ENCODE measurements around the gene TMEM132D.
A peak's percentile ranks its signal among the peaks of the same experiment; 100 is the strongest.

The TMEM132D gene

DNA sequence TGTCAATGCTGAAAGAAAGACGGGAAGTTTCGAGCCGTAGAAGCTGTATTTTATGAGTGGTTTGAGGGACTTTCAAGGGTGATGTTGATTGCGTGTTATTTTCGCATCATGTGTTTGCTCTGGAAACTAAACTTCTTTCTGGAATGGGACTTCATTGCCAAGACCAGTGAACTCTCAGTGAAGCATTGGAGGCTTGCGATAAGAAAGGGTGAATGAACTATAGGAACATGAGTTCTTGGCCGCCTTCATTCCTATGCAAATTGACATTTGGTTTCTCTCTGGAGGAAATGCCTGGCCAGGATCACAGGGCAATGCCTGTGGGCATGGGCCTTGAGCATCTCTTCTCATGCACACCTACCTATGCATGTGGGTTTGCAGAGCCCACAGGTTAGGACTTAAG is 677.8 kb downstream of the TMEM132D start:
- TF ChIP-seq, protein P1, sequence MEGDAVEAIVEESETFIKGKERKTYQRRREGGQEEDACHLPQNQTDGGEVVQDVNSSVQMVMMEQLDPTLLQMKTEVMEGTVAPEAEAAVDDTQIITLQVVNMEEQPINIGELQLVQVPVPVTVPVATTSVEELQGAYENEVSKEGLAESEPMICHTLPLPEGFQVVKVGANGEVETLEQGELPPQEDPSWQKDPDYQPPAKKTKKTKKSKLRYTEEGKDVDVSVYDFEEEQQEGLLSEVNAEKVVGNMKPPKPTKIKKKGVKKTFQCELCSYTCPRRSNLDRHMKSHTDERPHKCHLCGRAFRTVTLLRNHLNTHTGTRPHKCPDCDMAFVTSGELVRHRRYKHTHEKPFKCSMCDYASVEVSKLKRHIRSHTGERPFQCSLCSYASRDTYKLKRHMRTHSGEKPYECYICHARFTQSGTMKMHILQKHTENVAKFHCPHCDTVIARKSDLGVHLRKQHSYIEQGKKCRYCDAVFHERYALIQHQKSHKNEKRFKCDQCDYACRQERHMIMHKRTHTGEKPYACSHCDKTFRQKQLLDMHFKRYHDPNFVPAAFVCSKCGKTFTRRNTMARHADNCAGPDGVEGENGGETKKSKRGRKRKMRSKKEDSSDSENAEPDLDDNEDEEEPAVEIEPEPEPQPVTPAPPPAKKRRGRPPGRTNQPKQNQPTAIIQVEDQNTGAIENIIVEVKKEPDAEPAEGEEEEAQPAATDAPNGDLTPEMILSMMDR (conservative IDR thresholded peaks at IDR 0.05; ENCODE audit: low read depth, low read length) = no peak
- H3K4me3 ChIP-seq (ENCODE audit: low read length) = no peak overlapping the region
- DNase-seq (ENCODE audit: low read depth) = no peak

GRCh38 chr12:129215556-129215955 is 688.3 kb downstream of the TMEM132D start:
- TF ChIP-seq, protein P1 (conservative IDR thresholded peaks at IDR 0.05; ENCODE audit: low read depth, low read length) = no peak
- no peak for DNase-seq (ENCODE audit: low read depth)
- no peak overlapping the region for H3K4me3 ChIP-seq (ENCODE audit: low read length)

- H3K4me3 ChIP-seq (ENCODE audit: low read length) = no peak overlapping the region
- TF ChIP-seq, protein P1 (conservative IDR thresholded peaks at IDR 0.05; ENCODE audit: low read depth, low read length) = no peak
- no peak for DNase-seq (ENCODE audit: low read depth)
Measured at GRCh38 chr12:129213551-129213950, 690.3 kb downstream of the TMEM132D start.

DNA sequence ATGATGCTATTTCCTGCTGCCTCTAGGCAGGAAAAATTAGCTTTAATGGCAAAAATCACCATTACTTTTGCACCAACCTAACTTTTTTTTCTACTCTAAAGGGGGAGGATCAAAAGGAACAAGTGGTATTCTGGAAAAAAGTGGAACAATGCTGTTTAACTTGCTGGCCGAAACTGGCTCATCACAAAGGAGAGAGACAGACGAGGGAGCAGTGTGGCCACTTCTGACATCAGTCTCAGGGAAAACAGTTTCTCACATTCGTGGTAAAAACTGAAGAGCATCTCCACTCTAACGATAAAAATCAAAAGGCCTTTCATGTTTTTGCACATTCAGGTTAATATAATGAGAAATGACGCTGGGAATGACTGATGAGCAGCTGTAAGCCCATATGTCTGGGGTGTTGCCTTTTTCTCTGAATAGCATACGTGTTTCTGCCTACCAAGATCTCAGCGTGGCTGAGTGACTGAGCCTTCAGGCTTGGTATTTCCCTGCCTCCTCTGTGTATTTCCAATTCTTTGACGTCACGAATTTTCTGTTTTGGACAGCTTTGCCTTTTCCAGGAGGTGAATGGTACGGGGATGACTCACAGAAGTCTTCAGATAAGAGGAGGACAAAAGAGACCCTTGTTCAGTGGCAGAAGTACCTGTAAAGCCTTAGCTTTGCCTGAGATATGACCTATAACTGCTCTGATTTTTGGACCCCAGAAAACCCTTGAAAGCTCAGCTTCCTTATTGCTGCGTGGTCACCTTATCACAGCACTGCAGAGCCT is 691.8 kb downstream of the TMEM132D start:
- no peak overlapping the region for H3K4me3 ChIP-seq (ENCODE audit: low read length)
- TF ChIP-seq, protein P1 (conservative IDR thresholded peaks at IDR 0.05; ENCODE audit: low read depth, low read length) = no peak
- DNase-seq (ENCODE audit: low read depth) = peak; percentile 38

- no peak for DNase-seq (ENCODE audit: low read depth)
- no peak overlapping the region for H3K4me3 ChIP-seq (ENCODE audit: low read length)
- TF ChIP-seq, protein P1 (conservative IDR thresholded peaks at IDR 0.05; ENCODE audit: low read depth, low read length) = no peak
Measured at GRCh38 chr12:129208566-129208965, 695.3 kb downstream of the TMEM132D start.

- TF ChIP-seq, protein P1 (conservative IDR thresholded peaks at IDR 0.05; ENCODE audit: low read depth, low read length) = no peak
- no peak for DNase-seq (ENCODE audit: low read depth)
Measured at GRCh38 chr12:129207084-129207483, 696.7 kb downstream of the TMEM132D start.

GRCh38 chr12:129203456-129203855 is 700.4 kb downstream of the TMEM132D start:
- no peak overlapping the region for H3K4me3 ChIP-seq (ENCODE audit: low read length)
- no peak for DNase-seq (ENCODE audit: low read depth)
- TF ChIP-seq, protein P1 (conservative IDR thresholded peaks at IDR 0.05; ENCODE audit: low read depth, low read length) = no peak

More at GRCh38 chr12:129207084-129207483, 696.7 kb downstream of the TMEM132D start:
- no peak overlapping the region for H3K4me3 ChIP-seq (ENCODE audit: low read length)

All from retinal pigment epithelial cell (primary cell).